ENCODE measurements around the gene CARS1. TPM values are rescaled to one million over a fixed set of nuclear protein-coding genes. Genes with fewer than 3 reads are reported as not detected.

CARS1 gene
- total RNA-seq, 1 donor from 2014 or later: 32.9 TPM

DNA sequence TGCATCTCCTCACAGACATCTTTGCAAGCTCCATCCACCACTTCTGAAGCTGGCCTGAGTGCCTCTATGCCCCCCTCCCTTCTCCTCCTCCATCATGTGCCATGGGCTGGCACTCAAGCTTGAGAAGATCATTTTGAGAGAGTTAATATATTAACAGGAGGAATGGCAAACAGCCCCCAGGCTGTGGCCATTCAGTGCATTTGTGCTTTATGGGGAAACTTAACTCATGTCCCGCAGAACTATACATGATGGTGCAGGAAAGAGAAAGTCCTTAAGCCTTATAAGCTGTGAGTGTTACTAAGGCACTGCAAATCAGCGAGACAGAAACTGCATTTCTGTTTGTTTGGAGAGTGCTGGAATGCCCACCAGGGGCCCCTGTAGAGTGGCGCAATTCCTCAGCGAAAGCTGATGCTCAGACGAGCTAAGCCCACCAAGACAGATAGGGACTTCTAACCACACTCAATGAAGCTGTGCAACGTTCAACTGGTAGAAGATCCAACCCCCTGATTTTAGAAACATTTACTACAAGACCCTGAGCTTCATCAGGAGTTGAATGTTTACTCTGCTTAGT is 101.2 kb downstream of the CARS1 start:
- DNase-seq (ENCODE audit: low read depth): no peak
- no peak overlapping the region for H3K4me3 ChIP-seq (ENCODE audit: low read depth, low read length)
- TF ChIP-seq, protein P1, sequence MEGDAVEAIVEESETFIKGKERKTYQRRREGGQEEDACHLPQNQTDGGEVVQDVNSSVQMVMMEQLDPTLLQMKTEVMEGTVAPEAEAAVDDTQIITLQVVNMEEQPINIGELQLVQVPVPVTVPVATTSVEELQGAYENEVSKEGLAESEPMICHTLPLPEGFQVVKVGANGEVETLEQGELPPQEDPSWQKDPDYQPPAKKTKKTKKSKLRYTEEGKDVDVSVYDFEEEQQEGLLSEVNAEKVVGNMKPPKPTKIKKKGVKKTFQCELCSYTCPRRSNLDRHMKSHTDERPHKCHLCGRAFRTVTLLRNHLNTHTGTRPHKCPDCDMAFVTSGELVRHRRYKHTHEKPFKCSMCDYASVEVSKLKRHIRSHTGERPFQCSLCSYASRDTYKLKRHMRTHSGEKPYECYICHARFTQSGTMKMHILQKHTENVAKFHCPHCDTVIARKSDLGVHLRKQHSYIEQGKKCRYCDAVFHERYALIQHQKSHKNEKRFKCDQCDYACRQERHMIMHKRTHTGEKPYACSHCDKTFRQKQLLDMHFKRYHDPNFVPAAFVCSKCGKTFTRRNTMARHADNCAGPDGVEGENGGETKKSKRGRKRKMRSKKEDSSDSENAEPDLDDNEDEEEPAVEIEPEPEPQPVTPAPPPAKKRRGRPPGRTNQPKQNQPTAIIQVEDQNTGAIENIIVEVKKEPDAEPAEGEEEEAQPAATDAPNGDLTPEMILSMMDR (conservative IDR thresholded peaks at IDR 0.05; ENCODE audit: low read depth, low read length): peak; percentile 28

DNA sequence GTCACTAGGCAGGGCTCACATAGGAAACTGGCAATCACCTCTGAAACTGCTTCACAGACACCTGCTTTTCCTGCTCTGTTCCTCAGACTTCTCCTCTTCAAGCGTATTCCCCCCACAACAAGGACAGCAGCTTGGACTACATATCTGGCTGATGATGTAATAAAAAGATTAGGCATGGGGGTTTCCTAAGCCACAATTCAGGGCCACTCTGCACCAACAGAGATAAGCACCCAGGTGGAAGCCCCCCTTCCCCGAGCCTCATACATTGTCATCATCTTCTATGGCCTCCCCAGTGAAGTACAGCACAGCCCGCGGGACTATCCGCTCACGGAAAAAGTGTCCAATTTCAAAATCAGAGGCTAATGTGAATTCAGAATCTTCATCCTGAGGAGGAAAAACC is 103.0 kb downstream of the CARS1 start:
- TF ChIP-seq, protein P1 (conservative IDR thresholded peaks at IDR 0.05; ENCODE audit: low read depth, low read length): no peak
- no peak for DNase-seq (ENCODE audit: low read depth)
- H3K4me3 ChIP-seq (ENCODE audit: low read depth, low read length): no peak overlapping the region

DNA sequence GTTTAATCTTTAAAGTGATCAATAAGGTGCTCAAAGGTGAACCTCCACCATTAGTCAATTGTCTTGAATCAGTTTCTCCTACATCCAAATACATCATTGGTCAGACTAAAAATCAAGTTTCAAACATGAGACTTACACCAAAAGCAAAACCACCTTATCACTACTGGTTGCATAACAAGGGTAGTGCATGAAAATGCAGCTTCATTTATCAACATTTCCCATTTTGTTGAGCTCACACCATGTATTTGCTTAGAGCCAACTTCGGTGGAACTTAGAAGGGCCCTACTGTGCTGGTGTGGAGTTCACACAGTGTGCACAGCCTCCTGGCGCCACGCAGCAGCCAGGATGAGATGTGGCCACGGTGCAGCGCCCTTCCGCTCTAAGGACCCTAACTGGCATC is 104.9 kb downstream of the CARS1 start:
- TF ChIP-seq, protein P1 (conservative IDR thresholded peaks at IDR 0.05; ENCODE audit: low read depth, low read length): no peak
- no peak overlapping the region for H3K4me3 ChIP-seq (ENCODE audit: low read depth, low read length)
- DNase-seq (ENCODE audit: low read depth): no peak

DNA sequence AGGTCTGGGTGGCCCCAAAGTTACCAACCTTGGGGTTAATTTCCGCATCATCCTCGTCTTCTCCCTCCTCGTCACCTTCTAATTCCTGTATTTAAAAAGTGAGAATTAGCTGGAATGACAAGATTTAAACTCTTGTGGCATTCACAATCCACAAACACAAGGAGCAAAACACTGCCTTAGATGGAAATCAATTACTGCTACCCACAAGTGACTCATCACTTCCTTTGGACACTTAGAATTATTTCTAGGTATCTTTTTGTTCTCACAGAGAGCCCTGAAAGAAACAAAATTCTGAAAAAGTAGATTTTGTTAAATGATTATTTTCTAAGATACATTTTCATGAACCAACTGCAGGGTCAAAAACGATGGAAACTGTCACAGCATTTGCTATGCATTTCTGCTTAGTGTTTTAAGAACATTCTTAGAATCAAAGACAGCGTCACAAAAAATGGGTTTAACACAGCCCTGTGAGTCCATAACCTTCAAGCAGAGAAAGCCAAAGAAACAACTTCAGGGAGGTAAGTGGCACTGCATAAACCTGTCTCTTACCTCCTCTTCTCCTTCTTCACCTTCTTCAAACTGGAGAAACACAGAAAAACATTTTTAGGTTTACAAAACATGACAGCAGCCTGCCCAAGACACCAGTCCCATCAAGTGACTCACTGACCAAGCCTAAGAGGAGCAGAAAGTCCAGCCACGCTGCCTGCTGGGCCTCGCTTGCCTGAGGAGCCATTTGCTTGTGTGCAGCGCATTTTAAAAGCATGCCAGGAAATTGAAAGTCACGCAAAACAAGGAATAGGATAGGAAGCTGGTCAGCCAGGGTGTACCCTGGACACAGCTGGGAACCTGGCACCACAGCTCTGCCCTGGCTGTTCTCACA is 105.8 kb downstream of the CARS1 start:
- TF ChIP-seq, protein P1 (conservative IDR thresholded peaks at IDR 0.05; ENCODE audit: low read depth, low read length): no peak
- no peak overlapping the region for H3K4me3 ChIP-seq (ENCODE audit: low read depth, low read length)
- DNase-seq (ENCODE audit: low read depth): no peak

Other genes with a start within 250 kb of the CARS1 start
- gene CDKN1C, start 171.6 kb downstream of the CARS1 start, total RNA-seq: 12.7 and 27.7 TPM in 2 replicates
- 63.1 and 97.2 TPM in 2 replicates for gene PHLDA2, start 128.0 kb downstream of the CARS1 start, total RNA-seq
- 121 and 156 TPM in 2 replicates for gene NAP1L4, start 65.1 kb downstream of the CARS1 start, total RNA-seq
- gene OSBPL5, start 107.9 kb upstream of the CARS1 start, total RNA-seq: 8.9 and 25.3 TPM in 2 replicates
- gene MRGPRG, start 161.4 kb upstream of the CARS1 start, total RNA-seq: not detected in 2 replicates
- not detected in 2 replicates for gene MRGPRE, start 175.0 kb upstream of the CARS1 start, total RNA-seq

Measured in epithelial cell of proximal tubule (primary cell).